Measurements from ENCODE around the gene RARB. TPM values are rescaled to one million over a fixed set of nuclear protein-coding genes. Genes with fewer than 3 reads are reported as not detected.

Gene RARB
- total and polyA plus RNA-seq, 2 experiments from 2014 or later, result 0.14 to 0.42 TPM

DNA sequence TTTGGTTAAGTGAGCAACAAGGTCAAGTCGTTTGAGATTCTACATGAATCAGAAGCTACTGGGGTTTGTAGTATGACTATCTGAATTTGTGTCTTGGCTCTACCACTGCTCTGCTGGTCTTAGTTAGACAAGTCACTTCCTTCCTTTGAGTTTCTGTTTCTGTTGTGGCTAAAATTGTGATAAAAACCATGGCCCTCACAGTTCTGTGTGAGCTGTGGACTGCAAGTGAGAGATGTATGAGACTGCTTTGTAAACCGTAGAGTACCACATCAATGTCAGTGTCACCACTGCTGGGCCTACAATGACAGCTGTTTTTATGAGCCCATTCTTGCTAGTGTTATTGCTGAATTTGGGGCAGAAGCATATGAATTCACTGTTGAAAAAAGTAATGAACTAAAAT is 32.7 kb downstream of the RARB start:
- Mint-ChIP-seq H3K9me3 (no peaks in the 10 kb centered on the region), H3K36me3 (ENCODE audit: low read depth) (no peaks in the 10 kb centered on the region), H3K4me3 (no peak overlapping the region), H3K27me3 (ENCODE audit: insufficient read depth, low read depth, poor library complexity) (no peaks in the 10 kb centered on the region), H3K27ac (no peak overlapping the region), H3K4me1 (peaks cover 4% of the 10 kb centered on the region)
- H4K20me1 ChIP-seq (replicated peaks; ENCODE audit: insufficient read depth), result no peaks in the 10 kb centered on the region
- H3K9me2 ChIP-seq (ENCODE audit: insufficient read depth), result no peaks in the 10 kb centered on the region
- DNase-seq (ENCODE audit: low spot score) (no peak), ATAC-seq (no peak)
- H3K4me3 ChIP-seq, result no peak overlapping the region
- no peak overlapping the region for H2AFZ ChIP-seq
- H3F3A ChIP-seq (replicated peaks; ENCODE audit: low read depth), result no peaks in the 10 kb centered on the region
- no peaks in the 10 kb centered on the region for H3K79me2 ChIP-seq (replicated peaks; ENCODE audit: insufficient read depth)
- H3K27me3 ChIP-seq (ENCODE audit: insufficient read depth), result no peaks in the 10 kb centered on the region
- H3K36me3 ChIP-seq (ENCODE audit: insufficient read depth), result no peaks in the 10 kb centered on the region
- no peak overlapping the region for H3K27ac ChIP-seq (ENCODE audit: low read depth)
- TF ChIP-seq, protein P1, sequence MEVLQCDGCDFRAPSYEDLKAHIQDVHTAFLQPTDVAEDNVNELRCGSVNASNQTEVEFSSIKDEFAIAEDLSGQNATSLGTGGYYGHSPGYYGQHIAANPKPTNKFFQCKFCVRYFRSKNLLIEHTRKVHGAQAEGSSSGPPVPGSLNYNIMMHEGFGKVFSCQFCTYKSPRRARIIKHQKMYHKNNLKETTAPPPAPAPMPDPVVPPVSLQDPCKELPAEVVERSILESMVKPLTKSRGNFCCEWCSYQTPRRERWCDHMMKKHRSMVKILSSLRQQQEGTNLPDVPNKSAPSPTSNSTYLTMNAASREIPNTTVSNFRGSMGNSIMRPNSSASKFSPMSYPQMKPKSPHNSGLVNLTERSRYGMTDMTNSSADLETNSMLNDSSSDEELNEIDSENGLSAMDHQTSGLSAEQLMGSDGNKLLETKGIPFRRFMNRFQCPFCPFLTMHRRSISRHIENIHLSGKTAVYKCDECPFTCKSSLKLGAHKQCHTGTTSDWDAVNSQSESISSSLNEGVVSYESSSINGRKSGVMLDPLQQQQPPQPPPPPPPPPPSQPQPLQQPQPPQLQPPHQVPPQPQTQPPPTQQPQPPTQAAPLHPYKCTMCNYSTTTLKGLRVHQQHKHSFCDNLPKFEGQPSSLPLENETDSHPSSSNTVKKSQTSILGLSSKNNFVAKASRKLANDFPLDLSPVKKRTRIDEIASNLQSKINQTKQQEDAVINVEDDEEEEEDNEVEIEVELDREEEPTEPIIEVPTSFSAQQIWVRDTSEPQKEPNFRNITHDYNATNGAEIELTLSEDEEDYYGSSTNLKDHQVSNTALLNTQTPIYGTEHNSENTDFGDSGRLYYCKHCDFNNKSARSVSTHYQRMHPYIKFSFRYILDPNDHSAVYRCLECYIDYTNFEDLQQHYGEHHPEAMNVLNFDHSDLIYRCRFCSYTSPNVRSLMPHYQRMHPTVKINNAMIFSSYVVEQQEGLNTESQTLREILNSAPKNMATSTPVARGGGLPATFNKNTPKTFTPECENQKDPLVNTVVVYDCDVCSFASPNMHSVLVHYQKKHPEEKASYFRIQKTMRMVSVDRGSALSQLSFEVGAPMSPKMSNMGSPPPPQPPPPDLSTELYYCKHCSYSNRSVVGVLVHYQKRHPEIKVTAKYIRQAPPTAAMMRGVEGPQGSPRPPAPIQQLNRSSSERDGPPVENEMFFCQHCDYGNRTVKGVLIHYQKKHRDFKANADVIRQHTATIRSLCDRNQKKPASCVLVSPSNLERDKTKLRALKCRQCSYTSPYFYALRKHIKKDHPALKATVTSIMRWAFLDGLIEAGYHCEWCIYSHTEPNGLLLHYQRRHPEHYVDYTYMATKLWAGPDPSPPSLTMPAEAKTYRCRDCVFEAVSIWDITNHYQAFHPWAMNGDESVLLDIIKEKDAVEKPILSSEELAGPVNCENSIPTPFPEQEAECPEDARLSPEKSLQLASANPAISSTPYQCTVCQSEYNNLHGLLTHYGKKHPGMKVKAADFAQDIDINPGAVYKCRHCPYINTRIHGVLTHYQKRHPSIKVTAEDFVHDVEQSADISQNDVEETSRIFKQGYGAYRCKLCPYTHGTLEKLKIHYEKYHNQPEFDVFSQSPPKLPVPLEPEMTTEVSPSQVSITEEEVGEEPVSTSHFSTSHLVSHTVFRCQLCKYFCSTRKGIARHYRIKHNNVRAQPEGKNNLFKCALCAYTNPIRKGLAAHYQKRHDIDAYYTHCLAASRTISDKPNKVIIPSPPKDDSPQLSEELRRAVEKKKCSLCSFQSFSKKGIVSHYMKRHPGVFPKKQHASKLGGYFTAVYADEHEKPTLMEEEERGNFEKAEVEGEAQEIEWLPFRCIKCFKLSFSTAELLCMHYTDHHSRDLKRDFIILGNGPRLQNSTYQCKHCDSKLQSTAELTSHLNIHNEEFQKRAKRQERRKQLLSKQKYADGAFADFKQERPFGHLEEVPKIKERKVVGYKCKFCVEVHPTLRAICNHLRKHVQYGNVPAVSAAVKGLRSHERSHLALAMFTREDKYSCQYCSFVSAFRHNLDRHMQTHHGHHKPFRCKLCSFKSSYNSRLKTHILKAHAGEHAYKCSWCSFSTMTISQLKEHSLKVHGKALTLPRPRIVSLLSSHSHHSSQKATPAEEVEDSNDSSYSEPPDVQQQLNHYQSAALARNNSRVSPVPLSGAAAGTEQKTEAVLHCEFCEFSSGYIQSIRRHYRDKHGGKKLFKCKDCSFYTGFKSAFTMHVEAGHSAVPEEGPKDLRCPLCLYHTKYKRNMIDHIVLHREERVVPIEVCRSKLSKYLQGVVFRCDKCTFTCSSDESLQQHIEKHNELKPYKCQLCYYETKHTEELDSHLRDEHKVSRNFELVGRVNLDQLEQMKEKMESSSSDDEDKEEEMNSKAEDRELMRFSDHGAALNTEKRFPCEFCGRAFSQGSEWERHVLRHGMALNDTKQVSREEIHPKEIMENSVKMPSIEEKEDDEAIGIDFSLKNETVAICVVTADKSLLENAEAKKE (CRISPR knock-in tag; IDR thresholded peaks at IDR 0.05), result no peak
- TF ChIP-seq, protein P2, sequence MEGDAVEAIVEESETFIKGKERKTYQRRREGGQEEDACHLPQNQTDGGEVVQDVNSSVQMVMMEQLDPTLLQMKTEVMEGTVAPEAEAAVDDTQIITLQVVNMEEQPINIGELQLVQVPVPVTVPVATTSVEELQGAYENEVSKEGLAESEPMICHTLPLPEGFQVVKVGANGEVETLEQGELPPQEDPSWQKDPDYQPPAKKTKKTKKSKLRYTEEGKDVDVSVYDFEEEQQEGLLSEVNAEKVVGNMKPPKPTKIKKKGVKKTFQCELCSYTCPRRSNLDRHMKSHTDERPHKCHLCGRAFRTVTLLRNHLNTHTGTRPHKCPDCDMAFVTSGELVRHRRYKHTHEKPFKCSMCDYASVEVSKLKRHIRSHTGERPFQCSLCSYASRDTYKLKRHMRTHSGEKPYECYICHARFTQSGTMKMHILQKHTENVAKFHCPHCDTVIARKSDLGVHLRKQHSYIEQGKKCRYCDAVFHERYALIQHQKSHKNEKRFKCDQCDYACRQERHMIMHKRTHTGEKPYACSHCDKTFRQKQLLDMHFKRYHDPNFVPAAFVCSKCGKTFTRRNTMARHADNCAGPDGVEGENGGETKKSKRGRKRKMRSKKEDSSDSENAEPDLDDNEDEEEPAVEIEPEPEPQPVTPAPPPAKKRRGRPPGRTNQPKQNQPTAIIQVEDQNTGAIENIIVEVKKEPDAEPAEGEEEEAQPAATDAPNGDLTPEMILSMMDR (conservative IDR thresholded peaks at IDR 0.05; ENCODE audit: low read depth in 2 of 2), result no peak
- TF ChIP-seq ZNF331 (CRISPR knock-in tag; IDR thresholded peaks at IDR 0.05; ENCODE audit: low read depth) (no peak), JUNB (IDR thresholded peaks at IDR 0.05; ENCODE audit: unreplicated experiment) (no peak), POLR2AphosphoS5 (IDR thresholded peaks at IDR 0.05; ENCODE audit: low read depth) (no peak), EZH2 (IDR thresholded peaks at IDR 0.05; ENCODE audit: low read depth, unreplicated experiment) (no peak), CREB1 (CRISPR knock-in tag; IDR thresholded peaks at IDR 0.05; ENCODE audit: low read depth) (no peak), EZH2phosphoT487 (IDR thresholded peaks at IDR 0.05; ENCODE audit: unreplicated experiment) (no peak), NANOG (IDR thresholded peaks at IDR 0.05; ENCODE audit: borderline replicate concordance) (no peak)
- TF ChIP-seq, protein P3, sequence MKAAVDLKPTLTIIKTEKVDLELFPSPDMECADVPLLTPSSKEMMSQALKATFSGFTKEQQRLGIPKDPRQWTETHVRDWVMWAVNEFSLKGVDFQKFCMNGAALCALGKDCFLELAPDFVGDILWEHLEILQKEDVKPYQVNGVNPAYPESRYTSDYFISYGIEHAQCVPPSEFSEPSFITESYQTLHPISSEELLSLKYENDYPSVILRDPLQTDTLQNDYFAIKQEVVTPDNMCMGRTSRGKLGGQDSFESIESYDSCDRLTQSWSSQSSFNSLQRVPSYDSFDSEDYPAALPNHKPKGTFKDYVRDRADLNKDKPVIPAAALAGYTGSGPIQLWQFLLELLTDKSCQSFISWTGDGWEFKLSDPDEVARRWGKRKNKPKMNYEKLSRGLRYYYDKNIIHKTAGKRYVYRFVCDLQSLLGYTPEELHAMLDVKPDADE (IDR thresholded peaks at IDR 0.05), result no peak
- TF ChIP-seq, protein P4, sequence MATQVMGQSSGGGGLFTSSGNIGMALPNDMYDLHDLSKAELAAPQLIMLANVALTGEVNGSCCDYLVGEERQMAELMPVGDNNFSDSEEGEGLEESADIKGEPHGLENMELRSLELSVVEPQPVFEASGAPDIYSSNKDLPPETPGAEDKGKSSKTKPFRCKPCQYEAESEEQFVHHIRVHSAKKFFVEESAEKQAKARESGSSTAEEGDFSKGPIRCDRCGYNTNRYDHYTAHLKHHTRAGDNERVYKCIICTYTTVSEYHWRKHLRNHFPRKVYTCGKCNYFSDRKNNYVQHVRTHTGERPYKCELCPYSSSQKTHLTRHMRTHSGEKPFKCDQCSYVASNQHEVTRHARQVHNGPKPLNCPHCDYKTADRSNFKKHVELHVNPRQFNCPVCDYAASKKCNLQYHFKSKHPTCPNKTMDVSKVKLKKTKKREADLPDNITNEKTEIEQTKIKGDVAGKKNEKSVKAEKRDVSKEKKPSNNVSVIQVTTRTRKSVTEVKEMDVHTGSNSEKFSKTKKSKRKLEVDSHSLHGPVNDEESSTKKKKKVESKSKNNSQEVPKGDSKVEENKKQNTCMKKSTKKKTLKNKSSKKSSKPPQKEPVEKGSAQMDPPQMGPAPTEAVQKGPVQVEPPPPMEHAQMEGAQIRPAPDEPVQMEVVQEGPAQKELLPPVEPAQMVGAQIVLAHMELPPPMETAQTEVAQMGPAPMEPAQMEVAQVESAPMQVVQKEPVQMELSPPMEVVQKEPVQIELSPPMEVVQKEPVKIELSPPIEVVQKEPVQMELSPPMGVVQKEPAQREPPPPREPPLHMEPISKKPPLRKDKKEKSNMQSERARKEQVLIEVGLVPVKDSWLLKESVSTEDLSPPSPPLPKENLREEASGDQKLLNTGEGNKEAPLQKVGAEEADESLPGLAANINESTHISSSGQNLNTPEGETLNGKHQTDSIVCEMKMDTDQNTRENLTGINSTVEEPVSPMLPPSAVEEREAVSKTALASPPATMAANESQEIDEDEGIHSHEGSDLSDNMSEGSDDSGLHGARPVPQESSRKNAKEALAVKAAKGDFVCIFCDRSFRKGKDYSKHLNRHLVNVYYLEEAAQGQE (IDR thresholded peaks at IDR 0.05; ENCODE audit: unreplicated experiment), result no peak
- peaks cover 9% of the 10 kb centered on the region for H3K4me1 ChIP-seq (ENCODE audit: insufficient read depth)
- H3K4me2 ChIP-seq, result no peak overlapping the region

Data from GM23338 (cell line).